ENCODE data around the gene GTF2IRD1. TPM values are rescaled to one million over a fixed set of nuclear protein-coding genes. Genes with fewer than 3 reads are reported as not detected.
"Not testable (repeated sequence)": the region's sequence is repeated elsewhere in the genome, so short reads cannot be mapped to it uniquely, and the experiment has no call there.

Gene GTF2IRD1
- total RNA-seq, 1 experiment from 2014 or later, result 73.6 TPM

GRCh38 chr7:74417419-74417971, 36.2 kb upstream of the GTF2IRD1 start:
- Histone ChIP-seq H3K27ac (ENCODE audit: low read depth, low read length, poor library complexity, severe bottlenecking) (no peak overlapping the region), H3K9me3 (ENCODE audit: low read depth, low read length, poor library complexity, severe bottlenecking) (no peaks in the 10 kb centered on the region), H3K4me3 (ENCODE audit: low read depth, low read length, poor library complexity, severe bottlenecking) (no peak overlapping the region), H3K27me3 (replicated peaks; ENCODE audit: insufficient read depth, low read depth, low read length, poor library complexity) (no peaks in the 10 kb centered on the region), H3K4me1 (ENCODE audit: insufficient read depth, low read length, poor library complexity, severe bottlenecking) (no peaks in the 10 kb centered on the region), H3K36me3 (ENCODE audit: insufficient read depth, low read length, poor library complexity, severe bottlenecking) (no peaks in the 10 kb centered on the region)
- no TSS peak for BruUV-seq (replicated peaks)
- TF ChIP-seq EZH2 (IDR thresholded peaks at IDR 0.05; ENCODE audit: borderline replicate concordance, low read depth, low read length, poor library complexity, severe bottlenecking), result no peak
- TF ChIP-seq CTCF (conservative IDR thresholded peaks at IDR 0.05; ENCODE audit: low read depth, low read length), result peak; percentile 97
- peak; percentile 64 for DNase-seq (ENCODE audit: low spot score)
- ChIA-PET POLR2A (ENCODE audit: low non-redundant PET) (no interaction called here), CTCF (interaction anchor here (0.5 to 1.4 kb wide), 2 partner anchors 137 to 150 kb away, joined by 3 to 4 read pairs; no protein-coding TSS in a partner anchor)
- intact Hi-C loops (cut with micrococcal nuclease; ENCODE audit: unreplicated experiment), result loop anchor here (2.0 to 10.0 kb wide), 2 partner anchors 149 to 277 kb away; no protein-coding TSS in a partner anchor

DNA sequence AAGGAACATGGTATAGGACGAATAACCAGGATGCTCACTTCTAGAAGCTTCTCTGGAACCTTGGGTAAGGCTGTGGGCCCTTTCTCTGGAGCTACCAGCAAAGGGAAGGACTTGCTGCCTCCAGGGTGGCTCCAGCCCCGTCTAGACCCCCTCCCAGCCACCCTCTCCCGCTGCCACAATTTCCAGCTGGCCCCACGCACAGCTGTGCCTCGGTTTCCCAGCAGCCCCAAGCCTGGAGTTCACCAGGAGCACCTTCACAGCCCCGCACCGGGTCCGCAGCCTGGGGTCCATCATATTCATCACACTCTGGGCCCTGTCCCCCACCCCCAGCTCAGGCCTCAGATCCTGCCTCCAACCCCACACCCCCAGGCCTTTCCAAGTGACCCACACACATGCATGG, 35.6 kb upstream of the GTF2IRD1 start:
- Histone ChIP-seq H3K27ac (ENCODE audit: low read depth, low read length, poor library complexity, severe bottlenecking) (no peak overlapping the region), H3K4me3 (ENCODE audit: low read depth, low read length, poor library complexity, severe bottlenecking) (no peak overlapping the region), H3K4me1 (ENCODE audit: insufficient read depth, low read length, poor library complexity, severe bottlenecking) (no peaks in the 10 kb centered on the region), H3K9me3 (ENCODE audit: low read depth, low read length, poor library complexity, severe bottlenecking) (no peaks in the 10 kb centered on the region), H3K36me3 (ENCODE audit: insufficient read depth, low read length, poor library complexity, severe bottlenecking) (no peaks in the 10 kb centered on the region), H3K27me3 (replicated peaks; ENCODE audit: insufficient read depth, low read depth, low read length, poor library complexity) (no peaks in the 10 kb centered on the region)
- DNase-seq (ENCODE audit: low spot score), result no peak
- no TSS peak for BruUV-seq (replicated peaks)
- ChIA-PET CTCF (interaction anchor here (0.5 to 1.4 kb wide), 2 partner anchors 137 to 149 kb away, joined by 3 to 4 read pairs; no protein-coding TSS in a partner anchor), POLR2A (ENCODE audit: low non-redundant PET) (no interaction called here)
- intact Hi-C loops (cut with micrococcal nuclease; ENCODE audit: unreplicated experiment), result loop anchor here (10.0 kb wide), 1 partner anchor 277 kb away; no protein-coding TSS in a partner anchor
- no peak for TF ChIP-seq EZH2 (IDR thresholded peaks at IDR 0.05; ENCODE audit: borderline replicate concordance, low read depth, low read length, poor library complexity, severe bottlenecking)
- TF ChIP-seq CTCF (conservative IDR thresholded peaks at IDR 0.05; ENCODE audit: low read depth, low read length), result no peak

DNA sequence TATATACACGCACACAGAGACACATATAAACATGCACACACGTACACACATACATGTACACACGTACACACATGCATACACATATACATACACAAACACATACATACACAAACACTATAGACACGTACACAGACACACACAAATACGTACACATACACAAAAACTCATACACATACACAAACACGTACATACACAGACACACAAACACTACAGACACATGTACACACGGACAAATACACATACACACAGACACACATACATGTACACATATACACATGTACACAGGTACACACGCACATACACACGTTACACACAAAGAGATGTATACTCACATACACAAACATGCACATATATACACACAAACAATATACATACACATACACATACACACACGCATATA, 35.2 kb upstream of the GTF2IRD1 start:
- POLR2A ChIA-PET (ENCODE audit: low non-redundant PET), result no interaction called here
- intact Hi-C loops (cut with micrococcal nuclease; ENCODE audit: unreplicated experiment), result loop anchor here (10.0 kb wide), 1 partner anchor 276 kb away; no protein-coding TSS in a partner anchor

DNA sequence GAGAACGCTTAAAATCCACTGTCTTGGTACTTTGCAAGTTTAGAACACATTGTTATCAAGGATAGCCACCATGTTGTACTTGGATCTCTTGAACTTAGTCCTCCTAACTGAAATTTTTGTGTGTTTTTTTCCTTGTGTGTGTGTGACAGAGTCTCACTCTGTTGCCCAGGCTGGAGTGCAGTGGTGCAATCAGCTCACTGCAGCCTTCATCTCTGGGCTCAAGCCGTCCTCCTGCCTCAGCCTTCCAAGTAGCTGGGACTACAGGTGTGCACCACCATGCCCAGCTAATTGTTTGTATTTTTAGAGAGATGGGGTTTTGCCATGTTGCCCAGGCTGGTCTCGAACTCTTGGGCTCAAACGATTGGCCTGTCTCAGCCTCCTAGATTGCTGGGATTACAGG, 34.5 kb upstream of the GTF2IRD1 start:
- DNase-seq (ENCODE audit: low spot score); H3K9me3 ChIP-seq (ENCODE audit: low read depth, low read length, poor library complexity, severe bottlenecking); BruUV-seq (replicated peaks); POLR2A ChIA-PET (ENCODE audit: low non-redundant PET); H3K4me1 ChIP-seq (ENCODE audit: insufficient read depth, low read length, poor library complexity, severe bottlenecking); CTCF ChIA-PET; H3K4me3 ChIP-seq (ENCODE audit: low read depth, low read length, poor library complexity, severe bottlenecking); H3K36me3 ChIP-seq (ENCODE audit: insufficient read depth, low read length, poor library complexity, severe bottlenecking); H3K27me3 ChIP-seq (replicated peaks; ENCODE audit: insufficient read depth, low read depth, low read length, poor library complexity); H3K27ac ChIP-seq (ENCODE audit: low read depth, low read length, poor library complexity, severe bottlenecking): not testable (repeated sequence)
- intact Hi-C loops (cut with micrococcal nuclease; ENCODE audit: unreplicated experiment), result loop anchor here (10.0 kb wide), 1 partner anchor 276 kb away; no protein-coding TSS in a partner anchor

More for the DNA sequence above, 35.2 kb upstream of the GTF2IRD1 start:
- H3K9me3 ChIP-seq (ENCODE audit: low read depth, low read length, poor library complexity, severe bottlenecking), result no peaks in the 10 kb centered on the region
- no peaks in the 10 kb centered on the region for H3K27me3 ChIP-seq (replicated peaks; ENCODE audit: insufficient read depth, low read depth, low read length, poor library complexity)
- no peak for TF ChIP-seq CTCF (conservative IDR thresholded peaks at IDR 0.05; ENCODE audit: low read depth, low read length)
- TF ChIP-seq EZH2 (IDR thresholded peaks at IDR 0.05; ENCODE audit: borderline replicate concordance, low read depth, low read length, poor library complexity, severe bottlenecking), result no peak
- H3K27ac ChIP-seq (ENCODE audit: low read depth, low read length, poor library complexity, severe bottlenecking), result no peak overlapping the region
- H3K36me3 ChIP-seq (ENCODE audit: insufficient read depth, low read length, poor library complexity, severe bottlenecking), result no peaks in the 10 kb centered on the region
- CTCF ChIA-PET, result interaction anchor here (1.4 kb wide), 1 partner anchor 149 kb away, joined by 4 read pairs; no protein-coding TSS in a partner anchor
- BruUV-seq (replicated peaks), result no TSS peak
- DNase-seq (ENCODE audit: low spot score), result no peak
- H3K4me1 ChIP-seq (ENCODE audit: insufficient read depth, low read length, poor library complexity, severe bottlenecking), result no peaks in the 10 kb centered on the region
- no peak overlapping the region for H3K4me3 ChIP-seq (ENCODE audit: low read depth, low read length, poor library complexity, severe bottlenecking)

Data from A673 (cell line).